ENCODE measurements around the gene EIF2B5.

The EIF2B5 gene

DNA sequence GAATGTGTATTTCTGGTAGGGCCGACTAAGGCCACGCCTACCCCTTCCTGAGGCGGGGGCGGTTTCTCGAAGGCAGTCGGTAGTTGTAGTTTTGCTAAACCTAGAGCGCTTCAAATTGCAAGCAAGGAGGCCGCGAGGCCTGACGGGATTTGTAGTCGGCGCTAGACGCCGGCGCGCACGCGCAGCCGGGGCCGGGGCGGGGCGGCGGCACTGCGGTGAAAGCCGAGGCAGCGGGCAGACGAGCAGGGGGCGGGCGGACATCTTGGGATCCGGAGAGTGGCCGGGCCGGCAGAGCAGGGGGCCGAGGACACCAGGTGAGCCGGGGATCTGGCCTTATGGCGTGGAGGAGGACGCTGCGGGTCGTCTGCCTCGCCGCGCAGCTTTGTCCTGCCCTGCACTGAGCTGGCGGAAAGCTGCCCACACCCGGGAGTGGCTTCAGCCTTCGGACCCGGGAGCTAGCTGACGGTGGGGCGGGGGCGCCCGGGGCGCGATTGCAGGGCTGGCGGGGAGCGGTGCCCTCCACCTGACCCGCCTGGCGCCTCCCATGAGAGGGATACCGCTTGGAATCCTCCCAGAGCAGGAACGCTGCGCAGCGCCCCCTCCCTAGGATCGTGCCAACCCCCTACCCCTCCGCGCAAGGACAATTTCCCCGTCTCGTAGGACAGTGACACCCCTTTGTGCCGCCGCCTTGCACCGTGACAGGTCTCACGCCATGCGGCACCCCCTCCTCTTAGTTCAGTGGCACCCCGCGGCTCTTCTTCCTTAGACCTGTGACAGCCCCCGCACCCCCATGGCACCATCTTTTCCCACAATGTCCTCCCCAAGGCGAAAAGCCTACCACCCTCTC, 39.7 kb downstream of the EIF2B5 start, which contains the start of gene AP2M1:
Gene AP2M1, plus strand, starts transcription at position 210 of the 847 bp plus-strand sequence. CDS start 2,139 bp downstream, outside the sequence.
- DNase-seq = peak; percentile 99

DNA sequence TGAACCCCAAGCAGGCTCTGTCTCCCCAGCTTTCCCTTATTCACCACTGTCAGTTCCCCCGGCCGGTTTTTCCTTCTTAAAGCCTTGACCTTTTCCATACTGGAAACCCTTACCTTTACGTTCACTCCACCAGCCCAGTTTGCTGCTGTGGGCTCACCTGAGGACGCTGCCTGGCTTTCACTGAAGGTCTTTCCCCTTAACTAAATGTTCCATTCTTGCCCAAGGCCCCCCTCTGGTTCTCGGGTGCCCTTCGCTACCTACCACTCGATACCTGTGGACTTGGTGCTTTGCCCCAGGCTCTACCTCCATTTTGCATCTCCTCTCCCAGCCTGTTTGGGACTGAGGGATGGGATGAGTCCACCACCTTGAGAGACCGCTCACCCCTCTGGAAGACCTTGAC, 40.3 kb downstream of the EIF2B5 start:
- no peak for DNase-seq

DNA sequence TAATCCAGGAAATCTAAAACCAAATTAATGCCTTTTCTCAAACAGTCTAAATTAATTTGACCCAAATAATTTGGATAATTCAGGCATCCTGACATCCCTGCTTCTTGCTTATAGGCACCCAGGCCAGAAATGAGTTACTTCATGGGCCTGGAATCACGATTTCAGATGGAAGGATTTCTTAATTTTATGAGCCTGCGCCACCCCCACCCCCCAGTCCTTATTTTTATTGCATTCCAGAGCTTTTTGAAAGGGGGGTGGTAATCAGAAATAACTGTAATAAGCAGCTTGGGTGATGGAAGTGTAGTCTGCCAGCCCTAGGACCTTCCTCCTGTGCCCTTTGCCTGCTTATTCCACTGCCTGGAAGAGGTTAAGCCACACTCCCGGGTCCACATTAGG, 40.8 kb downstream of the EIF2B5 start:
- no peak for DNase-seq

DNA sequence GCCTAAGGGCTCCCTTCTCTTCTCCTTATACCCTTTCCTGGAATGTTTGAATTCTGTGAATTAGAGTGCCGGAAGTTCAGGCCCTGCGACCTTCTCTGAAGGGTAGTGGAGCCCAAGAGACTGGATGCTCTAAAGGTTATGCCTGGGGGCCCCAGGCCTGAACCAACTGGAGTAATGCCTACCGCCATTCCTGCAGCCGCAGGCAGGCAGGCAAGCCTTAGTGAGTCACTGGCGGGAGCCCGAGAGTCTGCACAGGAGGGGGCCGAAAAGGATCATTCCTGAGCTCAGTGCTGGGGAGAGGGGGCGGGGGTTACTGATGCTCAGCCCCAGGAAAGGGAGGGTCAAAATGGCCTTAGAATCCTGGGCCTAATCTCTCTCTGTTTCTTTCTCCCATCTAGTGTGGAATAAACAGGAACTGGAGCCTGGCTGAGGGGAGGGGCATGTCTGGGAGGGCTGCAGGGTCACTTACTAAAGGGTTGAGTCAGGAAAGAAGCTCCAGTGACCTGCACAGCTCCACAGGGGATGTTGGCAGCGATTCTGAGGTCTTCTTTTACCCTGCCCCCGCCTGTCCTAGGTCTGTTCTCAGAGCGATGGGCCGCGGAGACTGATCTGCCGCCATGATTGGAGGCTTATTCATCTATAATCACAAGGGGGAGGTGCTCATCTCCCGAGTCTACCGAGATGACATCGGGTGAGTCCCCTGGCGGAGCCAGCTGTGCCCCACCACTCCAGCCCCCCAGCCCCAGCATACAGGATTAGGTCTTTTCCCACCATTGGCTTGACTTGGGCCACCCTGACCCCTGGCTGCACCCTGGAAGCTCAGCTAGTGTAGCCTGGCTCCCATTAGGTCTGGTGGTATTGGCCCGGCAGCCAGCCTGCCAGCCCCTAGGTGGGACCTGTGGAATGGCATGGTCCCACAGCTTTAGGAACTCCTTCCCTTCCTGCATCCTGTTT, 41.5 kb downstream of the EIF2B5 start:
- DNase-seq = no peak

DNA sequence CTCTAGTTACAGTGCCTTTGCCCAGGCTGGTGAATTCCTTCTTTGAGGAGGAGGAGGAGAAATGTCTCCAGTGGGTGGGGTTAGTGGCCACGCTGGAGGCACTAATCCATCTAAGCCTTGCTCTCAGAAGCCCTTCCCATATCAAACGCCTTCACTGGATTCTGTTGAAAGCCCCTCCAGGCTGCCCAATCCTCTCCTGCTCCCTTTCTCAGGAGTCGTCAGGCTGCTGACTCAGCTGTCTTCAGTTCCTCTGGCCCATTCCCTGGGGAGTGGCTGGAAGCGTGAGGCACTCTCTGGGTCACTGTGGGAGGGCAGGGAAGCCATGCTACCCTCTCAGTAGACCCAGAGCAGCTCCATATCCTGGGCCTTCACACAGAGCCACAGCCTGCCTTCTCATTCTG, 42.2 kb downstream of the EIF2B5 start:
- DNase-seq = no peak

DNA sequence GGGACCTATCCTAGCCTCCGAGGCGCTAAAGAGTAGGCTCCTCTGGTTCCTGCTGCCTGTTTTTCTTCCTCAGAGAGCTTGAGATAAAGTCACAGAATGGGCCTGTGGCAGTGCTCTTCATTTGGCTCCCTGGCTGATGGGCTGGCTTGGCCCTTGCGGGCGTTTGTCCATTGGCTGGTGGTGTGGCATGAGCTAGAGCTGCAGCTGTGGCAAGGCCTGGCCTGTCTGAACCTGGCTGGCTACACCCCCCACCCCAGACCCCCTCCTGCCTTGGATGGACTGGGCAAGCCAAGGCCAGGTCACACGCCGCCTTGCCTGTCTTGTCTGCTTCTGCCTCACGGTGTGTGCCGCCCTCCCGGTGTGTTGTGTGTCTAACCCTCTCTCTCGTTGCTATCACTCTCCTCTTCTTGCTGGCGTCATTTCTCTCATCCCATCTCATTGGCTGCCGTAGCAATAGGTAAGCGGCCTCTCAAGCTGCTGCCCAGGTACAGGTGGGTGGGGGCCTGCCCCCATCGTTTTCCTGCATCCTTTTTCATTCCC, 42.7 kb downstream of the EIF2B5 start:
- no peak for DNase-seq

DNA sequence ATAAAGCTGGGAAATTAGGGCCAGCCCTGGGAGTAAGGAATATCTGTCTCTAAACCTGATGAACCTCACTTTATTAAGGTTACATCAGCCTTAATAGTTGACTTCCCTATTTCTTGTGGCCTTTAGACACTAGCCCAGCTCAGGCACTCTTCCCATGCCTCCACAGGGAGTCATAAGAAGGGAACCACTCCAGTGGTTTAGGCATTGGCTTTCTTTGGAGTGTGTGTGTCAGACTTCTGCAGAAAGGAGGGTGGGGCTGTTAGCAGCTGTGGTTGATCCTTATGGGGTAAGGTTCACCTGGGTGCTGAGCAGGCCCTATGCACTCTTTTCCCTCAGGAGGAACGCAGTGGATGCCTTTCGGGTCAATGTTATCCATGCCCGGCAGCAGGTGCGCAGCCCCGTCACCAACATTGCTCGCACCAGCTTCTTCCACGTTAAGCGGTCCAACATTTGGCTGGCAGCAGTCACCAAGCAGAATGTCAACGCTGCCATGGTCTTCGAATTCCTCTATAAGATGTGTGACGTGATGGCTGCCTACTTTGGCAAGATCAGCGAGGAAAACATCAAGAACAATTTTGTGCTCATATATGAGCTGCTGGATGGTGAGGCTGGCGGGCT, 43.5 kb downstream of the EIF2B5 start:
- no peak for DNase-seq

DNA sequence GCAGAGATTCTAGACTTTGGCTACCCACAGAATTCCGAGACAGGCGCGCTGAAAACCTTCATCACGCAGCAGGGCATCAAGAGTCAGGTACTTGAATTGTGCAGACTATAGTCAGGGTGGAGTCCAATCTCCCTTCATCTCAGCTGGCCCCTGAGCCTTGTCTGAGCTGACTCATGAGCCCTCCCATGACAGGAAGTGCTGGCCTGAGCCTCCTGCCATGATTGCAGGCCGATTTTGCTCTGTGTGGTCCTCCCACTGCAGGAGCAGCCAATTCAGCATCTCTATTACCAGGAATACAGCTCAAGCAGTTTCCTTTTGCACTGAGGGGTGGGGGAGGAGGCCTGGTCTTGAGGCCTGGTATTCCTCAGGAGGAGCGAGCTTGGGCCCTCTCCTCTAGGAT, 45.0 kb downstream of the EIF2B5 start:
- no peak for DNase-seq

DNA sequence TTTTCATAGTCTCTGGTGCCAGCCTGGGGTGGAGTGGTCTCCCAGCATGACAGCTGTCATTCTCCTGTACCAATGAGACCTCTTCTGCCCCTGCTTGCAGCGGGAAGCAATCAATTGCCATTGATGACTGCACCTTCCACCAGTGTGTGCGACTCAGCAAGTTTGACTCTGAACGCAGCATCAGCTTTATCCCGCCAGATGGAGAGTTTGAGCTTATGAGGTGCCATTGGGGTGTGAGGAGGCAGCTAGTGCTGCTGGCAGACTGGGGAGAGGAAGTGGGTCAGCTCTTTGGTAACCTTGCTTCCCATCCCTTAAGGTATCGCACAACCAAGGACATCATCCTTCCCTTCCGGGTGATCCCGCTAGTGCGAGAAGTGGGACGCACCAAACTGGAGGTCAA, 46.4 kb downstream of the EIF2B5 start:
- no peak for DNase-seq

DNA sequence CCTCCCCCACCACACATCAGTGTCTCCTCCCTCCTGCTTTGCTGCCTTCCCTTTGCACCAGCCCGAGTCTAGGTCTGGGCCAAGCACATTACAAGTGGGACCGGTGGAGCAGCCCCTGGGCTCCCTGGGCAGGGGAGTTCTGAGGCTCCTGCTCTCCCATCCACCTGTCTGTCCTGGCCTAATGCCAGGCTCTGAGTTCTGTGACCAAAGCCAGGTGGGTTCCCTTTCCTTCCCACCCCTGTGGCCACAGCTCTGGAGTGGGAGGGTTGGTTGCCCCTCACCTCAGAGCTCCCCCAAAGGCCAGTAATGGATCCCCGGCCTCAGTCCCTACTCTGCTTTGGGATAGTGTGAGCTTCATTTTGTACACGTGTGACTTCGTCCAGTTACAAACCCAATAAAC, 48.5 kb downstream of the EIF2B5 start:
- DNase-seq = no peak

DNA sequence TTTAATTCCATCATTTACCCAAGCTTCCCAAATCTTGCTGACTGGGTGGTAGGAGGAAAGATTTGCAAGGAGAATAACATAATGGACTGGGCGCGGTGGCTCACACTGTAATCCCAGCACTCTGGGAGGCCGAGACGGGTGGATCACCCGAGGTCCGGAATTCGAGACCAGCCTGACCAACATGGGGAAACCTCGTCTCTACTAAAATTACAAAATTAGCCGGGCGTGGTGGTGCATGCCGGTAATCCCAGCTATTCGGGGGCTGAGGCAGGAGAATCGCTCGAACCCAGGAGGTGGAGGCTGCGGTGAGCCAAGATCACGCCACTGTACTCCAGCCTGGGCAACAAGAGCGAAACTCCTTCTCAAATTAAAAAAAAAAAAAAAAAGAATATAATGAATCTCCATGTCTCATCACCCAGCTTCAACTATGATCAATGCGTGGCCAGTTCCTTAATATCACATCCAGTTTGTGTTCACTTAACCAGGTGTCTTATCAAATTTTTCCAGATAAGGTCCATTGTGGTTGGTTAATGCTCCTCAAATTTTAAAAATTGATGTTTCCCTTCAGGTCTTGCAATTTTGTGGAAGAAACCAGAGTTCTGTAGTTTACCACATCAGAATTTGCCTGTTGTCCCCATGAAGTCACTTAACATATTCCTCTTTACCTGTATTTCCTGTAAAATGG, 49.5 kb downstream of the EIF2B5 start:
- no peak for DNase-seq

DNA sequence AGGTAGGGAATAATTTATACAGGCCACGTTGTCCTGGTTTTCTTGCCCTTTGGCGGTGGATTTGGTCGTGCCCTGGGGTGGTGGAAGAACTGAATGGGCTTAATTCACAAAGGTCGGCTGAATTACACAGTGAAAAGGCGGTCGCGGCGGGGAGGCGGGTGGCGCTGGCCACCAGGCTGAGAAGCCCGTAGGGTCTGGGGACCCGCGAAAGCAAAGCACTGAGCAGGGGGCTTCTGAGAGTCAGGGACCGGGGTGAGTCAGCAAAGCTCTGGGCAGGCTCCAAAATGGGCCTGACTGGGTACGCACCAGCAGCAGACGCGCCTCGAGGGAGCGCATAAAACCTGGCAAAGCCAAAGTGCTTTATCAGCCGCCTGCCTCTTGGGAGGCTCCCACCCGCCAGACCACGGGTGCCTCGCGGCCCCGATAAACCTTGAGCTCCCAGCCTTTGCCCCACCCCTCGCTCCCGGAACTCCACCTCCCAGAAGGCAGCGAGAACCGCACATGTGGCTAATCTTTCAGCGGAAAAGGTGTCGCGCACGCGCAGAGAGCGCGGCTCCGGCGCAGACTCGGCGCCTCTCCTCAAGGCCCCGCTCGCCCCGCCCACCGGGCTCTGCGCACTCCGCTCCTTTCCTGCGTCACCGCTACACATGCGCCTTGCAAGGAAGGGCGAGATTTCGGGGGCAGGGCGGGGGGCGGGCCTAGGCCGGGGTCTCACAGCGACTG, 50.5 kb downstream of the EIF2B5 start:
- peak; percentile 99 for DNase-seq

DNA sequence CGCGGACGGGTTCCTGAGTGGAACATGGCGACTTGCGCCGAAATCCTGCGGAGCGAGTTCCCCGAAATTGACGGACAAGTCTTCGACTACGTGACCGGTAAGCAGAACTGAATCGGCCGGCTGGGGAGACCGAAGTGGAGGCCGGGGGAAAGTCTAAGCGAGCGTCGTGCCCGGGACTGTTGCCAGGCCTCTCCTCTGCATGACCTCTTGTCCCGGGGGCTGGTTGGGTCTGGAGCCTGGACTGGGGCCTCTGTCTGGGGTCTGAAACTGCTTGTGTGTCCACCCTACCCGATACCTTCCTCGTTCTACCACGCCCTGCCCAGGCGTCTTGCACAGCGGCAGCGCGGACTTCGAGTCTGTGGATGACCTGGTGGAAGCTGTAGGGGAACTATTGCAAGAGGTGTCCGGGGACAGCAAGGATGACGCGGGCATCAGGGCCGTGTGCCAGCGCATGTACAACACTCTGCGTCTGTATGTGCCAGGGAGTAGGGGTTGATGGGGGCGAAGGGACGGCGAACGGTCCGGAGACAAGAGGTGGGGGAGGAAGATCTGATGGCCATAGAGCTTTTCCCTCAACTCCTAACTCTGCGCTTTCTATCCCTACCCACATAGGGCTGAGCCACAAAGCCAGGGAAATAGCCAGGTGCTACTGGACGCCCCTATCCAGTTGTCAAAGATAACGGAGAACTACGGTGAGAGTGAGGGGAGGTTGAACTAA, 51.2 kb downstream of the EIF2B5 start, which contains the start of gene ABCF3:
Gene ABCF3, plus strand, starts transcription at position 16 of the 718 bp plus-strand sequence. Its CDS starts 9 bp downstream, at position 25.
- no peak for DNase-seq

DNA sequence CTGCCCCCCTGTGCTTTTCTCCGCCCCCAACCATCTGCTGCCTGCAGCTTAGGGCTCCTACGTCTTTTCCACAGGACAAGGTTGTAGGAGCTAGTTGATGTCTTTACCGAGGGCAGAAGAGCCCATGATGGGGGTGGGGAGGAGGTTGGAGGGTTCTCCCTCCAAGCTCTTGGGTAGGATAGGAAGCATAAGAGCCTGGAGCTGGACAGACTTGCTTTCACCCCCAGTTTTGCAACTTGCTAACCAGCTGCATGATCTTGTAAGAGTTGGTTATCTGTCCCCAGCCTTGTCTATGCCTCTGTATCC, 51.7 kb downstream of the EIF2B5 start:
- no peak for DNase-seq

DNA sequence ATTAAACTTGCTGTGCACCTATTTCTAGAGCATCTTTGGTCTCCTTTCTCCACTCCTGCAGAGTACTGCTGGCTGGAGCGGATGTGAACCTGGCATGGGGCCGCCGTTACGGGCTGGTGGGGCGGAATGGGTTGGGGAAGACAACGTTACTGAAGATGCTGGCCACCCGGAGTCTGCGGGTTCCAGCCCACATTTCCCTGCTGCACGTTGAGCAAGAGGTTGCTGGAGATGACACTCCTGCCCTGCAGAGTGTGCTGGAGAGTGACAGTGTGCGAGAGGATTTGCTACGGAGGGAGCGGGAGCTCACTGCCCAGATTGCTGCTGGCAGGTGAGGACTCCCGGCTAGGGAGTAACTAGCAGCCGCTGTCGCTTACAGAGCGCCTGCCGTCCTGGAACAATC, 52.9 kb downstream of the EIF2B5 start:
- no peak for DNase-seq

DNA sequence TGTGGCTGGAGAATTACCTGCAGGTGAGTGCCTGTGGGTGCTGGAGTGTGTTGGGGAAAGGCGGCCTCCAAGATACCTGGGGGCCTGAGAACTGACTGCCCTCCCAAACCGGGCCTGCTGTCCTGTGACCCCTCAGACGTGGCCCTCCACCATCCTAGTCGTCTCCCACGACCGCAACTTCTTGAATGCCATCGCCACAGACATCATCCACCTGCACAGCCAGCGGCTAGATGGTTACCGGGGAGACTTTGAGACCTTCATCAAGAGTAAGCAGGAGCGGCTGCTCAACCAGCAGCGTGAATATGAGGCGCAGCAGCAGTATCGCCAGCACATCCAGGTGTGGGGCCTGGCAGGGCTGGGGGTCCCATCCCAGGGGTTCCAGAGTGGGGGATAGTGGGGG, 54.3 kb downstream of the EIF2B5 start:
- no peak for DNase-seq

DNA sequence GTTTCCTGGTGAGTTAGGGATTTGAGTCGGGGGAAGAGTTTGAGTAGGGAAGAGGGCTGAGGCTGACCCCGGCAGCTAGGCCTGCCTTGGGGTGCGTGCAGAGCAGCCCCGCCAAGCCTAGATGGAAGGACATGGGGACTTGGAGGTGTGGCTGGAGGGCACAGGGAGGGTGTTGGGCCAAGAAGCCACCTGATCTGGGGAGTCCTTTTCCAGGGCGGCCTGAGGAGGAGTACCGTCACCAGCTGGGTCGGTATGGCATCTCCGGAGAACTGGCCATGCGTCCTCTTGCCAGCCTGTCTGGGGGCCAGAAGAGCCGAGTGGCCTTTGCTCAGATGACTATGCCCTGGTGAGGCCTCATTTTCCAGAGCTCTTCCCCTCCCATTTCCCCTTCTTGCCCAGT, 57.7 kb downstream of the EIF2B5 start:
- no peak for DNase-seq

DNA sequence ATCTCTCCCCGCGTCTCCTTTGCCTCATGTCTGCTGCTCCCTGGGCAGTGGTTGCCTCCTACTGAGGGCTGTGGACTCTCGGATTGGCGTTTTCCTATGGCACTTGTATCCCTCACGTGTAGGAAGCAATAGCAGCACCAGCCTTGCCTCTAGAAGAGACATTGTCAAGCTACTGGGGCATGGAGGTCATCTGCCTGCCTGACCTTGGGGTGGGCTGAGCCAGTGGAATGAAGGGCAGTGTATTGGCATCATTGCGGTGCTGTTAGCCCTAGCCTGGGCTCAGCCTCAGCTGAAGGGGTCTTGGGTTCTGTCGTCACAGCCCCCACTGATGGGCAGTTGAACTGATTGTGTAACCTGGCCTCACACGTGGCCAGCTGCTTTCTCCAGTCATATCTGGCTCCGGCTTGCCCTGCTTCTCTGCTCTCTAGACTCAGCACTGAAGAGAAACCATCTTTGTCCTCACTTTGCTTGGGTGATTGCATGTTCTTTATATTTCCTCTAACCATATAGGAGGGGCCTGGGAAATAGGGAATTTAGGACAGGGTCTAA, 58.9 kb downstream of the EIF2B5 start:
- DNase-seq = no peak
